ENCODE results near the gene PTPRT. TPM values are rescaled to one million over a fixed set of nuclear protein-coding genes. Genes with fewer than 3 reads are reported as not detected.

Gene PTPRT
- total RNA-seq, 1 donor from 2014 or later = 23.5 TPM

DNA sequence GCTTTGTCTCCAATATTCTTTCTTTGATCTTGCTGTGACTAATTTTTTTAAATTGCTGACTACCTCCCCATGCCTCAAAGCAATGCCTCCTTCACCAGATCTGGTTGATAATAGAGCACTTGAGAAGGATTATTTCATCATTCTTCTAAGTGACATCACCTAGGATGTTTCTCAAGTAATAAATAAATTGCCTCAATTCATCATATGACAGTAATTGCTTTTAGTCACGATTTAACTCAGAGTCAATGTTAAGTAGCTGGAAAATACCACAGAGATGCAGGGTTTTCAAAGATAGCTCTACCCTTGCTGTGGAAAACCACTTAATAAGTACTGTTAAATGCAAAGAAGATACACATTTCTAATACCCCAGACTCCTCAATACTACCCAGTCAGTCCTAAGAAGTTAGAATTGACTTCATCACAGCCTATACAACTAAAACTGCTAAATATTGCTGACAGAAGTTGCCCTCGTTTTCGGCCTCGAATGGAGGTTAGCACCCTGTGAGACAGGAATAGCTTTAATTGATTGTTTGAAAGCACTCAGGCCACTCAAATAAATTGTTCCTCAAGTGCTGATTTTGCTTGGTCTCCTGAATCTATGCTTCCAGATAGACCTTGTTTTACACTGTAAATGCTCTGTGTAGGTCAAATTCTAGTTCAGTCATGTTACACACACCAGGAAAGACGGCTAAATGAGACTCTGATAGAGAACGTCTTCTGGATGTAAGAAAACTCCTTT is 931.0 kb downstream of the PTPRT start:
- no peaks in the 10 kb centered on the region for H3K36me3 ChIP-seq
- H3K4me3 ChIP-seq = no peak overlapping the region
- no peaks in the 10 kb centered on the region for H3K27me3 ChIP-seq
- intact Hi-C loops (cut with DNase I) = no loop called here
- no peaks in the 10 kb centered on the region for H3K9me3 ChIP-seq
- no peak overlapping the region for H3K27ac ChIP-seq
- no peaks in the 10 kb centered on the region for H3K4me1 ChIP-seq
- DNase-seq (ENCODE audit: low spot score in 2 of 2) = no peak
- TF ChIP-seq CTCF (IDR thresholded peaks at IDR 0.05) = no peak

GRCh38 chr20:42255821-42256220 is 933.9 kb downstream of the PTPRT start:
- no peaks in the 10 kb centered on the region for H3K4me1 ChIP-seq
- no peak for TF ChIP-seq CTCF (IDR thresholded peaks at IDR 0.05)
- H3K27ac ChIP-seq = no peak overlapping the region
- no peaks in the 10 kb centered on the region for H3K9me3 ChIP-seq
- DNase-seq (ENCODE audit: low spot score in 2 of 2) = no peak
- intact Hi-C loops (cut with DNase I) = no loop called here
- no peaks in the 10 kb centered on the region for H3K36me3 ChIP-seq
- H3K4me3 ChIP-seq = no peak overlapping the region
- H3K27me3 ChIP-seq = no peaks in the 10 kb centered on the region

GRCh38 chr20:42254673-42255072 is 935.0 kb downstream of the PTPRT start:
- no peak for DNase-seq (ENCODE audit: low spot score in 2 of 2)
- no peak for TF ChIP-seq CTCF (IDR thresholded peaks at IDR 0.05)
- Histone ChIP-seq H3K36me3 (no peaks in the 10 kb centered on the region), H3K27me3 (no peaks in the 10 kb centered on the region), H3K27ac (no peak overlapping the region), H3K9me3 (no peaks in the 10 kb centered on the region), H3K4me3 (no peak overlapping the region), H3K4me1 (no peaks in the 10 kb centered on the region)
- intact Hi-C loops (cut with DNase I) = no loop called here

DNA sequence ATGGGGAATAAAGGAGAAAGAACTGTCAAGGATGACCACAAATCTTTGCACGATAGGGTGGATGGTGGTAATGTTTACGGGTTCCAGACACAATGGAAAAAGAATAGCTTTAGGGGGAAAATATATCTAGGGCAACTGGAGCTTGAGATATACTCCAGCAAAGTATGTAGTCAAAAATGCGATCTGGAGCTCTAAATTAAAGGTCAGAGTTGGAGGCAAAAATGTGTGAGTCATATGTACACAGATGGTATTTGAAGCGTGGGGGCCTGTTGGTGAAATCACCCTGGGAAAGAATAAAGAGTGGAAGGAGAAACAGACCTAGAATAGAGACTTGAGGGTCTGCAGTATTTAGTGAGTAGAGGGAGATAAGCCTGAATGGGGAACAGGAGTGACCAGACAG is 937.6 kb downstream of the PTPRT start:
- no peak for TF ChIP-seq CTCF (IDR thresholded peaks at IDR 0.05)
- Histone ChIP-seq H3K4me1 (no peaks in the 10 kb centered on the region), H3K27ac (no peak overlapping the region), H3K9me3 (no peaks in the 10 kb centered on the region), H3K27me3 (no peaks in the 10 kb centered on the region), H3K4me3 (no peak overlapping the region), H3K36me3 (no peaks in the 10 kb centered on the region)
- intact Hi-C loops (cut with DNase I) = no loop called here
- no peak for DNase-seq (ENCODE audit: low spot score in 2 of 2)

DNA sequence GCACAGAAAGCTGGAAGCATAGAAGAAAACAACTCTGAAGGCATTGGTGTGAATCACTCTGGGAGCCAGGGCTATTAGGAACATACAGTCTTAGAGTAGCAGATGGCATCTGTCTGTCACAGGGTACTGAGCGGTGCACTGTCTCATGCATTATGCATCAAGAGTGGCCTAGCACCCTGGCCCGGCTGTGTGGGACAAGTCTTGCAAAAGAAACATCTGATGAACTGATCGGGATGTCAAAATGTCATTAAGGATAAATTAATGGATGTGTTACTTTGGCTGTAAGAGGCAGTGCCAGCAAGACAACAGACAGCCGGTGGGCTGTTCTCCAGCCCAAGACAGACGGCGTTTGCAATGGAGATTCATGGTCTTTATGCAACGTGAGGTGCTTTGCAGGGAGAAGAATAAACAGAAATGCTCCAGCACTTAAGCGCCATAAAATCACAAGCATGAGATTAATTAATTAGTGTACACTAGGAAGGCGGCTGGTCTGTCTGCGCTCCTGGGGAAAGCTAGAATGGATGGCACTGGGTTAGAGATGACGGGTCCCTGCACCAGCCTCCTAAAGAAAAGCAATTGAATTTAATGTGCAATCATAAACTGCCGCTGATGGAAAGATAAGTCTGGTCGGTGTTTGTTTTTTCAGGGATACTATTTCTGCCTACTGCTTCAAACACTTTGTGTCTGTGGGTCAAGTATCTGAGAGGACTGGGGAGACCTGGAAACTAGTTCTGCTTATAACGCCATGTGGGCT is 970.9 kb downstream of the PTPRT start:
- H3K36me3 ChIP-seq = no peaks in the 10 kb centered on the region
- no peaks in the 10 kb centered on the region for H3K27me3 ChIP-seq
- H3K4me1 ChIP-seq = no peaks in the 10 kb centered on the region
- intact Hi-C loops (cut with DNase I) = no loop called here
- no peak for DNase-seq (ENCODE audit: low spot score in 2 of 2)
- H3K9me3 ChIP-seq = no peaks in the 10 kb centered on the region
- H3K4me3 ChIP-seq = no peak overlapping the region
- TF ChIP-seq CTCF (IDR thresholded peaks at IDR 0.05) = no peak
- no peak overlapping the region for H3K27ac ChIP-seq
